ENCODE data around the gene TAS2R41. TPM values are rescaled to one million over a fixed set of nuclear protein-coding genes. Genes with fewer than 3 reads are reported as not detected.
"Not testable (repeated sequence)": the region's sequence is repeated elsewhere in the genome, so short reads cannot be mapped to it uniquely, and the experiment has no call there.

Gene TAS2R41
- total RNA-seq, 1 experiment from 2014 or later = not detected

DNA sequence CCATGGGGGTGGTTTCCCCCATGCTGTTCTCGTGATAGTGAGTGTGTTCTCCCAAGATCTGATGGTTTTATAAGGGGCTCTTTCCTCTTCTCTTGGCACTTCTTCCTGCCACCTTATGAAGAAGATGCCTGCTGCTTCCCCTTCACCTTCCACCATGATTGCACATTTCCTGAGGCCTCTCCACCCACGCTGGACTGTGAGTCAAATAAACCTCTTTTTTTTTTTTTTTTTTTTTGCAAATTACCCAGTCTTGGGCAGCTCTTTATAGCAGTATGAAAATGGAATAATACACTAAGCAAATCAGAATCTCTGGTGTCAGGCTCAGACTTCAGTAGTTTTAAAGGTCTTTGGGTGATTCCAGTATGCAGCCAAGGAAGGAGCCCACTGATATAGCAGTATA, 28.2 kb downstream of the TAS2R41 start:
- in situ Hi-C loops (cut with HindIII; ENCODE audit: low pct_unique_long_range_greater_than_20kb, low sequenced_read_pairs) = no loop called here
- no peak for DNase-seq (ENCODE audit: low read depth, low spot score)

DNA sequence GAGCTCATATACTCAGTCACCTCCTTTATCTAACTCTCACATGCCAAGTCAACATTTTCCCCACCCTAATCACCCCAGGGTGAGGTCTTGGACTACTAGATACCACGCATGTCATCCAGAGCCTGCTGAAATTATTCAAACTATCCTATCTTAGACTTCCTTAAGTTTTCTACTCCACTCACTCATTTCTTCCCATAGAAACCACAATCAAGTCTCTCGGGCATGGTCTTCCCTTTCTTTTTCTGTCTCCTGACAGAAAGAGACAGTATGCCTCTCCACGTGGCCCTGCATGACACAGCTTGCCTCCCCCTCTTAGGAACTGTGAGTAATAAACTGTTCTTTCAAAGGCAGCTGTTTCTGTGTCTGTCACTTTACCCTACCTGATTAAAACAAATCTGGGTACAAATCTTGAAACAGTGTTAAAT, 29.4 kb downstream of the TAS2R41 start:
- in situ Hi-C loops (cut with HindIII; ENCODE audit: low pct_unique_long_range_greater_than_20kb, low sequenced_read_pairs) = no loop called here
- no peak for DNase-seq (ENCODE audit: low read depth, low spot score)

DNA sequence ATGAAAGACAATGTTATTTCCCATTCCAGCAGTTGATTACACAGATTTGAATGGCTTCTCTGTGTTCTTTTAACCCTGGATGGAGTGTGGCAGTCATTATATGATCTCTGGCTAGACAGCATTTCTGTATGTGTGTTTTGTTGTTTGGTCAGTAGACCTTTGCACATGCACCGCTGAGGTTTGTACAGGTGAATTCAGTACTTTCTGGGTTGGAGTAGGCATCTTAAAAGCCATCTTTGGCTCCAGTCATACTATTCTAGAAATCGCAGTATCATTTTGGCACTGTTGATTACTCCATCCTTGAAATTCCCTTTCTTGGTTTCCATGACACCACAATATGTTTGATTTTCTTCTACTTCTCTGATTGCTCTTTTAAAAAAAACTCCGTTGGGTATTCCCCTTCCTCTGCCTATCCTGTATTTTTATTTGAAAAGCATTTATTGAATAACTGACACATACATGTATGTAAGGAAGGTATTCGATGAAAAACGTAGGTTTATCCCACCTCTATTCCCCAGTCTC, 29.9 kb downstream of the TAS2R41 start:
- in situ Hi-C loops (cut with HindIII; ENCODE audit: low pct_unique_long_range_greater_than_20kb, low sequenced_read_pairs) = no loop called here
- DNase-seq (ENCODE audit: low read depth, low spot score) = no peak

DNA sequence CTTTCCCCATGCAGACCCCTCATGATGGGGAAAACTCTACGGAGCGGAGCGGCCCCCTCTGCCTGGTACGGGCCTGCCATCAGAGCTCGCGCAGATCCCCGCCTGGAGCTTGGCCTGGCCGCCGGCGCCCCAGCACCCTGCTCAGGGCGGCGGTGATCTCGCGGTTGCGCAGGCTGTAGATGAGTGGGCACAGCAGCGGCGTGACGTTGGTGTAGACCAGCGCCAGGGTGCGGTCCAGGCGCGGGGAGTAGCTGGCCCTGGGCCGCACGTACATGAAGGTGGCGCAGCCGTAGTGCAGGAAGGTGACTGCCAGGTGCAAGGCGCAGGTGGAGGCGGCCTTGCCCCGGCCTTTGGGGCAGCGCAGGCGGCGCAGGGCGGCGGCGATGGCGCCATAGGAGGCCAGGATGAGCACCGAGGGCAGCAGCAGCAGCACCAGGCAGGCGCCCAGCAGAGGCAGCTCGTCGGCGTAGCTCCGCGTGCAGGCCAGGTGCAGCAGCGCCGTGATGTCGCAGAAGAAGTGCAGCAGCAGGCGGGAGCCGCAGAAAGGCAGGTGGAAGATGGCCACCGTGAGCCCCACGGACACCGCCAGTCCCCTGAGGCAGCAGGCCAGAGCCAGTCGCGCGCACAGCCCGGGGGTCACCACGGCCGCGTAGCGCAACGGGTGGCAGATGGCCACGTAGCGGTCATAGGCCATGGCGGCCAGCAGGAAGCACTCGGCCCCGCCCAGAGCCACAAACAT, 33.4 kb downstream of the TAS2R41 start:
- no peak for DNase-seq (ENCODE audit: low read depth, low spot score)
- in situ Hi-C loops (cut with HindIII; ENCODE audit: low pct_unique_long_range_greater_than_20kb, low sequenced_read_pairs) = no loop called here

DNA sequence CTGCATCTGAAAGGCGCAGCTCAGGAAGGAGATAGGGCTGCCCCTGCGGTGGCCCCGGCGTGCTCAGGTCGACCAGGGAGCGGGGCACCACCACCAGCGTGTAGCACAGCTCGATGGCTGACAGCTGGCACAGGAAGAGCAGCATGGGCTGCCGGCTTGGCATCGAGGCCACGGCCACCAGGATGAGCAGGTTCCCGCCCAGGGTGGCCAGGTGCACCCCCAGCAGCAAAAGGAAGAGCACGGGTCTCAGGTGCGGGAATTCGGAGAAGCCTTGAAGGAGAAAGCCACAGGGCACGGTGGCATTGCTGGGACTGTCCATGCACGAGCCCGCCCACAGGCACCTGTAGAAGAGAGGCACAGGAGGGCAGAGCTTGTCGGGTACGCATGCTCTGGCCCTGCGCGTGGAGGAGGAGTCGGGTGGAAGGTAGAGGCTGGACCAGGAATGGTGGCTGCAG, 33.9 kb downstream of the TAS2R41 start:
- in situ Hi-C loops (cut with HindIII; ENCODE audit: low pct_unique_long_range_greater_than_20kb, low sequenced_read_pairs) = no loop called here
- no peak for DNase-seq (ENCODE audit: low read depth, low spot score)

DNA sequence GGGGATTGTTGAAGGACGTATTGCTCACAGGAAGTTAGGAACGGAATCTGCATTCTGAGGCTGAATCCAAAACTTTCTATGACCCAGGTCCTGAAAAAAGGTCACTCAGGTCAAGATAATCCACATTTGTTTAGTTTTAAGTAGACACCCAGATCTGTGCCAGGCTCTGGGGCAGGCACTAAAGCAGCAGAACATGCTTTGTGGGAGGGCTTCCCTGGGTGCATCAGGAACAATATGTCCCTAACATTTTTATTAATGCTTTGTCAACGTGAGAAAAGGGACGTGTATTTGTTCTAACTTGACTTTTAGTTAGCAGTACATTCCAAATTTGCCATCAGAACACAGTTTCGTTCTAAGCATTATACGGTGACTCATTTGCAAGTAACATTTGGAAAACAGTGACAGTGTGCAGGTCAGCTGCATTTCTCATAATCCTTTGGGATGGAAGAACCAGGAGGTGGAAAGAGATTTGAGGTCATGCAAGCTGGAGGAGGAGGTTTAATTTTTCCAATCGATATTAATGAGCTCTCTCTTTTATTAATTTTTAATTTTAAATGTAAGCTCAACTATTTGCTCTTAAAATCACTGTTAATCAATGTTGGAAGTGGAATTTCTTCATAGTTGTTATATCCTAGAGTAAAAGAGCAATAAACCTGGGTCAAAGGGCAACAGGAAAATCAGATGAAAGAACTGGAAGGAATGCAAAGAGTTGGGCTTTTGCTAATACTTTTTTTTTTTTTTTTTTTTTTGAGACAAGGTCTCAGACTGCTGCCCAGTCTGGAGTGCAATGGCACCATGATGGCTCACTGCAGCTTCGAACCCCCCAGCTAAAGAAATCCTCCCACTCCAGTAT, 35.0 kb downstream of the TAS2R41 start:
- in situ Hi-C loops (cut with HindIII; ENCODE audit: low pct_unique_long_range_greater_than_20kb, low sequenced_read_pairs) = no loop called here
- no peak for DNase-seq (ENCODE audit: low read depth, low spot score)

DNA sequence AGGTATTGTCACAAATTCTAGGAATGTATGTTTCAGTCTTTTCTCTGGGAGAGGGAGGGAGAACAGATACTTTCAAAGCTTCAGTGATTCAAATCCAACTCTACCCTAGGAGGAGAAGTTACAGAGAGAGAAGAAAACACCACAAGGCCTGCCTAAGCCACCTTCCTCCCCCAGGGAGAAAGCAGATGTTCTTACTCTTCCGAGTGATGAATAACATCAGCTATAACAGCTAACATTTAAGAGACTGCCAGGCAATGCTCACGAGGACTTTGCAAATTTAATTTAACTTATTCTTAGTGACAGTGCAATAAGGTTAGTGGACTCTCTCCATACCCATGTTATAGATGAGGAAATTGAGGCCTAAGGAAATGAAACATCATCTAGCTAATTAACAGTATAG, 36.8 kb downstream of the TAS2R41 start:
- no peak for DNase-seq (ENCODE audit: low read depth, low spot score)
- in situ Hi-C loops (cut with HindIII; ENCODE audit: low pct_unique_long_range_greater_than_20kb, low sequenced_read_pairs) = no loop called here

DNA sequence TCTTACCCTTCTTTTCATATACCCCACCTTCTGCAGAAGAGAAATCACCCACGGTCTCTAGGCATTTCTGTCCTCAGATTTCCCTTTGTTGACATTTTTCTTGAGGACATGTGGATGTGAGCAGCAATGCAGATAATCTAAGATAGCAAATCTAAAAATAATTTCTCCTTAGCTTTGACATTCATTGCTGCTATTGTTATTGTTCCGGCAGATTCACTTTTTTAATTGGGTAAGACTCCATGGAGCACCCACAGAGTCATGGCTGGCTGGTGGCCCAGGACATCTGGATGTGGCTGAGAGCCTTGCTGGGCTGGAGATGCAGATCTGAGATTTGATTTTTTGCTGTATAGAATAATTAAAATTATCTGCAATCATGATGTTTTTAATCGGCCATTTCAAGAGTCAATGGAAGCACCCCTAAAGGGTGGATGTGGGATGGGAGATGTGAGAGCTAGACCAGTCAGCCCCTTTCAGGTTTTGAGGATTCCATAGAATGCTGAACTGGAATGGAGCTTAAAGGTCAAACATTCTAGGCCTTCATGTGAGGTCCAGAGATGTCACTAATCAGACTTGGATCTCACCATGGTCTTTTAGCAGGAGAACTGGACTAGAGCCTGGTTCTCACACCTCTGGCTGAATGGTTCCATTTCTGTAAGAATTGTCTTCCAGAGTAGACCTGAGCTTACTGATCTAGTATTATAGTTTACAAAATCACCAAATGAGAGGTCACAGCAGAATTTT, 37.5 kb downstream of the TAS2R41 start:
- in situ Hi-C loops (cut with HindIII; ENCODE audit: low pct_unique_long_range_greater_than_20kb, low sequenced_read_pairs) = no loop called here
- no peak for DNase-seq (ENCODE audit: low read depth, low spot score)

DNA sequence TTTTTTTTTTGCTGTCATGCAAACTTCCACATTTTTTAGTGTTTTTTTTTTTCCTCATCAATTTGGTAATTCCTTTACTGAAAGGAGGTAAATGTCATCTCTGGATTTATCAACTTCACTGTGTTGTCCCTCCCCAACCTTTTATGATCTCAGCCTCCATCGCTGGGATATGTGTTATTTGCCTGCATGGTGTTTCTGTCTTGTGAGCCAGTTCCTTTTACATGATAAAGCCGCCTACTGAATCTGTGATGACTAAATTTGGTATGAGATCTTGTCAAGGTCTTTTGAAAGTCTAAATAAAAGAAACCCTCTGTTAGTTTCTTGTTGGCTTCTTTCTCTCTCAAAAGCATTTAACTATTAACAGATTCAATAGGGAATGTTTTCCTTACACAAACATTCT, 39.3 kb downstream of the TAS2R41 start:
- in situ Hi-C loops (cut with HindIII; ENCODE audit: low pct_unique_long_range_greater_than_20kb, low sequenced_read_pairs) = no loop called here
- DNase-seq (ENCODE audit: low read depth, low spot score) = no peak

DNA sequence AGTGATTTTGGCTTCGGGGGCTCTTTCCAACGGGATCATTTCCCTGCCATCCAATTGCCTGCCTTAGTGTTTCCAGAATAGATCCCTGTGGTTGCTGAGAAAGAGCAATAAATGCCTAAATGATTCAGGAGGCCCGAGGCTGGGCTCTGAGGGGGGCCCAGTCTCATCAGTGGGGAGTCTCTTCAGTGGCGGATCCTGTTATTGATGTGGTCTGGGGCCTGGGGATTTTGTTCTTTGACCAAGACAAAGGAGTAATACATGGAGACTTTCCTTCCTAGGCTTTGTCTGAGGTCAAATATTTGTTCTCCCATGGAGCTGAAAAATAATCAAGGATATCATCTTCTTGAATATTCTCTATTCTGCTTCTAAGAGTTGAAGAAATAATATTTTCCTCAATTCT, 40.8 kb downstream of the TAS2R41 start:
- no peak for DNase-seq (ENCODE audit: low read depth, low spot score)
- in situ Hi-C loops (cut with HindIII; ENCODE audit: low pct_unique_long_range_greater_than_20kb, low sequenced_read_pairs) = no loop called here

DNA sequence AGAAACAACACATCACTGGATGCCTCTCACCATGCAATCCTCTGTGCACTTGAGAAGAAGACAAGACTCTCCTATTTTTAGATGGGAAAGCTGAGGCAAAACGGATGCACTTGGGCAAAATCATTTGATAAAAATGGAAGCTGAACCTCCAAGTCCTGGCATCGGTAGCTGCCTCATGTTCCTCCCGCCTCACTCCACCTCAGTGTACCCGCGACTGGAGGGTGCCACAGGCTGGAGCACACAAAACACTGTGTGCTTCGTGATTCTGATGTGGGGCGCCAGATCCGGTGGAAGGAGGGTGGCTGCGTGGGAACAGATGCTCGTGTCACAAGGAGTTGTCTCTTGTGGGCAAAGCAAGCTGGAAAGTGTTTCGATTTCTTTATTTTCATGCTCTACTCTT, 41.3 kb downstream of the TAS2R41 start:
- in situ Hi-C loops (cut with HindIII; ENCODE audit: low pct_unique_long_range_greater_than_20kb, low sequenced_read_pairs) = no loop called here
- no peak for DNase-seq (ENCODE audit: low read depth, low spot score)

DNA sequence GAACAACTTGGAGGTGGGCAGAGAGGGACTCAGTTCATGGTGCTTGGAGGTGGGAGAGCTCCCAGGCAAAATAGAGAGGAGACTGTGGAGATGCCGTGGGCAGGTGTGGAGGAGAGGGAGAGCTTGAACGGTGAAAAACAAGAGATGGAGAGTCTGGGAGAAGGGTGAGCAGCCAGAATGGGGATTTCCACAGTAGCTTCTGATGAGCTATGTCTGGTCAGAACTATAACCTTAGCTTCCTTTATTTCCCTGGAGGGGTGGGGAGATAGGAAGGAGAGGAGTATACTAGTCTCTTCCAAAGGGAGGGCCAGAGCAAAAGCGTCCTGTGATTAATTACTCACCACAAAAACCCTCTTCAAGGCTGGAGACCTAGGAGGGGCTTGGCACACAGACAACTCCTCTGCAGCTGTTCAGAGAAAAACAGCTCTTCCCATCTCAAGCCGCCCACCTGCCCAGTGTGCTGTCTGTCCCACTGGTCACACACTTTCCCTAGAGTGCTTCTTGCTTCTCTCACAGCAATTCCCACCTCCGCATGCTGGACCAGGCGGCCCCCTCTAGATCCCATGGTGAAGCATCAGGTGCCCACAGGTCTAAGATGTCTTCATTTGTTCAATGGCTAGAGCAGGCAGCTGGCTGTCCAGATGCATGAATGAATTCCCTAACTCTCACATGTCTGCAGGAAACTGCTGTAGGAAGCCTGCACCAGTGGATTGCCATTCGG, 41.9 kb downstream of the TAS2R41 start:
- no peak for DNase-seq (ENCODE audit: low read depth, low spot score)
- in situ Hi-C loops (cut with HindIII; ENCODE audit: low pct_unique_long_range_greater_than_20kb, low sequenced_read_pairs) = no loop called here

DNA sequence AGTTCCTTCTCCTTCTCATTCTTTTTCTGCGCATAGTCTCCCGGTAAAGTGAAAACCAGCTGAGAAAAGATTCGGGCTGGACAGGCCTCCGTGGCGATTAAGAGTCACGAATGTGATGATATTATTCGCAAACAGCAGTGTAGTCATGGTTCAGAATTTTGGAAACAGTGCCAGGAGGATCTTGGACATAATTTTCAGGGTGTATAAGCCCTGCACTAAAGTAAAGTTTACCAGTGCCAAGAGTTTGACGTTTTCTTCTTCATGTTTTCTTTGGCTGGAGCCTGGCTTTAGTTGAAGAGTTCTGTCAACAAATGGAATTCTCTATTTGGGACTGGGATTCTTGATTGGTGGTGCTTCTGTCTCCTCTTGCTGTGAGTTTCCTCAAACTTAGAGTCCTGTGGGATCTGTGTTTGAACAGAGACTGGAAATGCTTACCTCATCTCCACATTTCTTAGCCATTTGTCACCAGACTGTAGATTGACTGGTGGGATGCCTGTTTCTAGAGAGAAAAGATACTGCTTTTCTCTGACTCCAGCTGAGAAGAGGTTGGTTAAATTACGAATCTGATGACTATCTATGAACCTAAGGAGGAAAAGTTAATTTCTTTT, 44.7 kb downstream of the TAS2R41 start:
- in situ Hi-C loops (cut with HindIII; ENCODE audit: low pct_unique_long_range_greater_than_20kb, low sequenced_read_pairs); DNase-seq (ENCODE audit: low read depth, low spot score): not testable (repeated sequence)

Other genes with a start within 250 kb of the TAS2R41 start
- 144 and 161 TPM in 2 replicates for gene GSTK1, start 214.4 kb upstream of the TAS2R41 start, total RNA-seq (2014; rRNA removed; shearing (Covaris generic))
- not detected in 2 replicates for gene TMEM139, start 192.9 kb upstream of the TAS2R41 start, total RNA-seq (2014; rRNA removed; shearing (Covaris generic))
- 11.8 and 14.4 TPM in 2 replicates for gene CASP2, start 189.5 kb upstream of the TAS2R41 start, total RNA-seq (2014; rRNA removed; shearing (Covaris generic))
- not detected in 2 replicates for gene CLCN1, start 161.8 kb upstream of the TAS2R41 start, total RNA-seq (2014; rRNA removed; shearing (Covaris generic))
- gene FAM131B, start 115.2 kb upstream of the TAS2R41 start, total RNA-seq (2014; rRNA removed; shearing (Covaris generic)) = not detected in 2 replicates
- gene ZYX, start 96.5 kb upstream of the TAS2R41 start, total RNA-seq (2014; rRNA removed; shearing (Covaris generic)) = 14.7 and 17.2 TPM in 2 replicates
- not detected in 2 replicates for gene EPHA1, start 69.0 kb upstream of the TAS2R41 start, total RNA-seq (2014; rRNA removed; shearing (Covaris generic))
- gene TAS2R60, start 34.4 kb upstream of the TAS2R41 start, total RNA-seq (2014; rRNA removed; shearing (Covaris generic)) = not detected in 2 replicates
- gene CTAGE15, start 93.9 kb downstream of the TAS2R41 start, total RNA-seq (2014; rRNA removed; shearing (Covaris generic)) = not detected in 2 replicates
- 0.19 and 0.50 TPM in 2 replicates for gene TCAF2, start 143.1 kb downstream of the TAS2R41 start, total RNA-seq (2014; rRNA removed; shearing (Covaris generic))